Ishikawa (cell line): ENCODE data around the gene IL1RAPL1.

Source experiments
- CEBPB ChIP-seq: IDR thresholded peaks from 2 replicates; pipeline ENCODE4 v1.6.1; 2012
- CREB1 ChIP-seq: IDR thresholded peaks from 2 replicates; pipeline ENCODE4 v1.6.1; 2012; ENCODE audit warnings: low read depth
- EGR1 ChIP-seq: IDR thresholded peaks from 2 replicates; pipeline ENCODE4 v1.6.1; 2012
- EP300 ChIP-seq: IDR thresholded peaks from 2 replicates; pipeline ENCODE4 v1.6.1; 2012; ENCODE audit warnings: borderline replicate concordance
- FOXM1 ChIP-seq: IDR thresholded peaks from 2 replicates; pipeline ENCODE4 v1.6.1; 2012; ENCODE audit warnings: low read depth, borderline replicate concordance
- MAX ChIP-seq: IDR thresholded peaks from 2 replicates; pipeline ENCODE4 v1.6.1; 2012
- NFIC ChIP-seq: IDR thresholded peaks from 2 replicates; pipeline ENCODE4 v1.6.1; 2012
- RAD21 ChIP-seq: IDR thresholded peaks from 2 replicates; pipeline ENCODE4 v1.6.1; 2012; ENCODE audit warnings: low read depth
- REST ChIP-seq: IDR thresholded peaks from 2 replicates; pipeline ENCODE4 v1.6.1; 2012; ENCODE audit warnings: low read depth, mild to moderate bottlenecking
- TAF1 ChIP-seq: IDR thresholded peaks from 2 replicates; pipeline ENCODE4 v1.6.1; 2012; ENCODE audit warnings: low read depth, mild to moderate bottlenecking
- TCF12 ChIP-seq: IDR thresholded peaks from 2 replicates; pipeline ENCODE4 v1.6.1; 2012; ENCODE audit warnings: low read depth
- USF1 ChIP-seq: IDR thresholded peaks from 2 replicates; pipeline ENCODE4 v1.6.1; 2012
- YY1 ChIP-seq: IDR thresholded peaks from 2 replicates; pipeline ENCODE4 v1.6.1; 2012; ENCODE audit warnings: low read depth
- ZBTB7A ChIP-seq: IDR thresholded peaks from 2 replicates; pipeline ENCODE4 v1.6.1; 2012; ENCODE audit warnings: low read depth

- TF ChIP-seq TCF12 (no peak), YY1 (no peak), TAF1 (no peak), EP300 (no peak), EGR1 (no peak), FOXM1 (no peak), RAD21 (no peak), MAX (no peak), REST (no peak), CEBPB (no peak), USF1 (no peak), NFIC (no peak), ZBTB7A (no peak), CREB1 (no peak)
Measured at GRCh38 chrX:28549838-28550237, 37.4 kb upstream of the IL1RAPL1 start.
